ENCODE results near the gene GAB4. TPM values are rescaled to one million over a fixed set of nuclear protein-coding genes. Genes with fewer than 3 reads are reported as not detected.

Gene GAB4
- total and polyA plus RNA-seq, 4 donors, result not detected

GRCh38 chr22:16975155-16975885, 32.7 kb downstream of the GAB4 start:
- Histone ChIP-seq H3K27me3 (ENCODE audit: control insufficient read depth in 3 of 3, insufficient read depth in 3 of 3, low read length in 2 of 3) (no peaks in the 10 kb centered on the region), H3K4me1 (ENCODE audit: control insufficient read depth in 5 of 5, insufficient read depth in 5 of 5, low read length in 5 of 5) (no peaks in the 10 kb centered on the region), H3K9ac (ENCODE audit: insufficient read depth in 1 of 2, low read length in 2 of 2) (no peak overlapping the region), H3K27ac (ENCODE audit: low read depth in 1 of 2, low read length in 1 of 2) (no peak overlapping the region), H3K4me3 (no peak overlapping the region), H3K9me3 (ENCODE audit: control insufficient read depth in 4 of 4, insufficient read depth in 3 of 4, low read length in 3 of 4) (no peaks in the 10 kb centered on the region), H3K36me3 (ENCODE audit: control insufficient read depth in 4 of 4, insufficient read depth in 4 of 4, low read length in 4 of 4) (no peaks in the 10 kb centered on the region)
- no peak for TF ChIP-seq CTCF (IDR thresholded peaks at IDR 0.05; ENCODE audit: control extremely low read depth, extremely low read depth)
- ATAC-seq (ENCODE audit: insufficient read depth, low FRiP score) (no peak), DNase-seq (no peak)
- WGBS, 2 donors, result 62 to 69% methylated on average over 10 of the region's 10 CpGs

GRCh38 chr22:16974298-16975084, 33.5 kb downstream of the GAB4 start:
- Histone ChIP-seq H3K9ac (ENCODE audit: insufficient read depth in 1 of 2, low read length in 2 of 2) (no peak overlapping the region), H3K4me3 (no peak overlapping the region), H3K36me3 (ENCODE audit: control insufficient read depth in 4 of 4, insufficient read depth in 4 of 4, low read length in 4 of 4) (no peaks in the 10 kb centered on the region), H3K4me1 (ENCODE audit: control insufficient read depth in 5 of 5, insufficient read depth in 5 of 5, low read length in 5 of 5) (no peaks in the 10 kb centered on the region), H3K27me3 (ENCODE audit: control insufficient read depth in 3 of 3, insufficient read depth in 3 of 3, low read length in 2 of 3) (peaks cover 0 to 3% (median 0%) of the 10 kb centered on the region in 3 donors), H3K9me3 (ENCODE audit: control insufficient read depth in 4 of 4, insufficient read depth in 3 of 4, low read length in 3 of 4) (peaks cover 0 to 2% (median 0%) of the 10 kb centered on the region in 4 donors), H3K27ac (ENCODE audit: low read depth in 1 of 2, low read length in 1 of 2) (no peak overlapping the region)
- ATAC-seq (ENCODE audit: insufficient read depth, low FRiP score), result no peak
- WGBS, 2 donors, result 80 to 81% methylated on average over 11 of the region's 11 CpGs
- no peak for DNase-seq
- no peak for TF ChIP-seq CTCF (IDR thresholded peaks at IDR 0.05; ENCODE audit: control extremely low read depth, extremely low read depth)

- Histone ChIP-seq H3K4me3 (no peak overlapping the region), H3K27me3 (ENCODE audit: control insufficient read depth in 3 of 3, insufficient read depth in 3 of 3, low read length in 2 of 3) (peaks cover 0 to 3% (median 0%) of the 10 kb centered on the region in 3 donors), H3K36me3 (ENCODE audit: control insufficient read depth in 4 of 4, insufficient read depth in 4 of 4, low read length in 4 of 4) (no peaks in the 10 kb centered on the region), H3K9ac (ENCODE audit: insufficient read depth in 1 of 2, low read length in 2 of 2) (no peak overlapping the region), H3K9me3 (ENCODE audit: control insufficient read depth in 4 of 4, insufficient read depth in 3 of 4, low read length in 3 of 4) (peaks cover 0 to 2% (median 0%) of the 10 kb centered on the region in 4 donors), H3K4me1 (ENCODE audit: control insufficient read depth in 5 of 5, insufficient read depth in 5 of 5, low read length in 5 of 5) (no peaks in the 10 kb centered on the region), H3K27ac (ENCODE audit: low read depth in 1 of 2, low read length in 1 of 2) (no peak overlapping the region)
- WGBS, 2 donors, result 87 to 91% methylated on average over 2 of the region's 2 CpGs
- DNase-seq, result no peak
- TF ChIP-seq CTCF (IDR thresholded peaks at IDR 0.05; ENCODE audit: control extremely low read depth, extremely low read depth), result no peak
- no peak for ATAC-seq (ENCODE audit: insufficient read depth, low FRiP score)
These were observed 34.3 kb downstream of the GAB4 start for GRCh38 chr22:16973591-16974297.

Data from lung (tissue), 12 donors.